ENCODE data around the gene CFI. TPM values are rescaled to one million over a fixed set of nuclear protein-coding genes. Genes with fewer than 3 reads are reported as not detected.

CFI gene
- total RNA-seq, 3 donors from 2014 or later = 3.3 to 11.8 (median 6.6) TPM

GRCh38 chr4:109810552-109811387 lies 9.0 kb upstream of the CFI start:
- Histone ChIP-seq H3K36me3 (ENCODE audit: low read depth) (no peaks in the 10 kb centered on the region), H3K4me3 (no peak overlapping the region), H3K4me1 (ENCODE audit: low read depth) (no peaks in the 10 kb centered on the region), H3K9me3 (no peaks in the 10 kb centered on the region)
- DNase-seq = peak in 1 of 3 donors; percentile 50
- ATAC-seq = no peak
- intact Hi-C loops (cut with DNase I, micrococcal nuclease) = loop anchor here in 1 of 2 donors (10.0 kb wide), 1 partner anchor 386 kb away; no protein-coding TSS in a partner anchor
- no peak for TF ChIP-seq CTCF (IDR thresholded peaks at IDR 0.05)

- Histone ChIP-seq H3K4me1 (ENCODE audit: low read depth) (no peaks in the 10 kb centered on the region), H3K36me3 (ENCODE audit: low read depth) (no peaks in the 10 kb centered on the region), H3K4me3 (no peak overlapping the region), H3K9me3 (no peaks in the 10 kb centered on the region)
- TF ChIP-seq CTCF (IDR thresholded peaks at IDR 0.05) = no peak
- DNase-seq (no peak), ATAC-seq (no peak)
- intact Hi-C loops (cut with DNase I, micrococcal nuclease) = loop anchor here in 1 of 2 donors (10.0 kb wide), 1 partner anchor 385 kb away; no protein-coding TSS in a partner anchor
Observed at GRCh38 chr4:109809655-109810054, 7.9 kb upstream of the CFI start.

GRCh38 chr4:109803924-109804571 lies 2.2 kb upstream of the CFI start:
- intact Hi-C loops (cut with DNase I, micrococcal nuclease) = no loop called here

GRCh38 chr4:109801099-109801789 lies 555 bp downstream of the CFI start:
- TF ChIP-seq CTCF (IDR thresholded peaks at IDR 0.05) = no peak
- Histone ChIP-seq H3K9me3 (peaks cover 5% of the 10 kb centered on the region), H3K4me1 (ENCODE audit: low read depth) (no peaks in the 10 kb centered on the region), H3K36me3 (ENCODE audit: low read depth) (no peaks in the 10 kb centered on the region), H3K4me3 (no peak overlapping the region)
- DNase-seq (no peak), ATAC-seq (no peak)
- intact Hi-C loops (cut with DNase I, micrococcal nuclease) = no loop called here

More at GRCh38 chr4:109803924-109804571, 2.2 kb upstream of the CFI start:
- DNase-seq = peak in 1 of 3 donors; percentile 49
- Histone ChIP-seq H3K9me3 (no peaks in the 10 kb centered on the region), H3K4me3 (no peak overlapping the region), H3K4me1 (ENCODE audit: low read depth) (no peaks in the 10 kb centered on the region), H3K36me3 (ENCODE audit: low read depth) (no peaks in the 10 kb centered on the region)
- no peak for TF ChIP-seq CTCF (IDR thresholded peaks at IDR 0.05)
- peak; percentile 65 for ATAC-seq

GRCh38 chr4:109798866-109799265 lies 2.9 kb downstream of the CFI start:
- H3K4me3 ChIP-seq = no peak overlapping the region
- peaks cover 9% of the 10 kb centered on the region for H3K9me3 ChIP-seq
- no peak for TF ChIP-seq CTCF (IDR thresholded peaks at IDR 0.05)
- no peaks in the 10 kb centered on the region for H3K4me1 ChIP-seq (ENCODE audit: low read depth)
- intact Hi-C loops (cut with DNase I, micrococcal nuclease) = no loop called here
- ATAC-seq (no peak), DNase-seq (no peak)
- no peaks in the 10 kb centered on the region for H3K36me3 ChIP-seq (ENCODE audit: low read depth)
